GM21447 (cell line): ENCODE measurements around the gene DLGAP4.
"Not testable (repeated sequence)": the region's sequence is repeated elsewhere in the genome, so short reads cannot be mapped to it uniquely, and the experiment has no call there.

Experiments used
- ATAC-seq: cut with Tn5 transposase; IDR thresholded peaks from one replicate; pipeline ENCODE4 v1.9.1; 2021; ENCODE audit not compliant: unreplicated experiment

Gene DLGAP4

DNA sequence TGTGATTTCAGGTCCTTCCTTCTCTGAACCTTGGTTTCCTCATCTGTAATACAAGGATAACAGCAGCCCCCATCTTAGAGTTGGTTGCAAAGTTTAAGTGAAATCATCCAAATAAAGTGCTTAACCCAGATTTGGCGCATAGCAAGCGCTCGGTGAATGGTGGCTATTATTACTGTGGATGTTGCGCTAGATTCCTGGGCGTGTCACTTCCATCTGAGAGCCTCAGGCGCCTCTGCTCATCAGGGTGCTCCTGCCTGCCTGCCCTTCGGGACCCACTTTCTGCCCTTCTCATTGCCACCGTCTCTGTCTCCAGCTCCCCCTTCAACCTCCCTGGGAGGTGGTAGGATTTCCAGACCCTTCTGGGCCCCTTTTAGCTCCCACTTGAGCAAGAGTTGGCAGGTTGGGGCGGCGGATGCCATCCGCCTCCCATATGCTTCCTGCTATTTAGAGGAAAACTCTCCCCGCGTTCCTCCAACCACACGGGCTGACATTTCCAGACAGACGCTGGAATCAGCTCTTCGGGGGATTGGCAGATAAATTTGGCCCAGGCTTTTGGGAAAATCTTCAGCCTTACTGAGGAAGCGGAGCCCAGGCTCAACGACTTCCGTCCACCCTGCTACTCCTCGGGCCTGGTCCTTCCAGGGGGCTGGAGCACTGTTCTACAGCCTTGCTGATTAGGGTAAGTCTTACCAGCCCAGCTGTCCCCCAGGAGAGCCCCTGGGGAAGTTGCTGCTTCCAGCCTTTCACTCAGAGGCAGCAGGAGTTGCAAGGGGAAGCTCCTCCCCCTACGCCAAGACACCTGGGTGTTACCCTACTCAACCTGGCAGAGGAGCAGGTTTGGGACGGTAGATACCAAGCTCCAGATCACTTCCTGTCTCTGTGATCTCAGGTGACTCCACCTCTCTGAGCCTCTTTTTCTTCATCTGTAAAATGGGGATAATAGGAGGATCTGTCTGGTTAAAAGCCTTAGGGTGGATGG lies 71.5 kb downstream of the DLGAP4 start:
- no peak for ATAC-seq

DNA sequence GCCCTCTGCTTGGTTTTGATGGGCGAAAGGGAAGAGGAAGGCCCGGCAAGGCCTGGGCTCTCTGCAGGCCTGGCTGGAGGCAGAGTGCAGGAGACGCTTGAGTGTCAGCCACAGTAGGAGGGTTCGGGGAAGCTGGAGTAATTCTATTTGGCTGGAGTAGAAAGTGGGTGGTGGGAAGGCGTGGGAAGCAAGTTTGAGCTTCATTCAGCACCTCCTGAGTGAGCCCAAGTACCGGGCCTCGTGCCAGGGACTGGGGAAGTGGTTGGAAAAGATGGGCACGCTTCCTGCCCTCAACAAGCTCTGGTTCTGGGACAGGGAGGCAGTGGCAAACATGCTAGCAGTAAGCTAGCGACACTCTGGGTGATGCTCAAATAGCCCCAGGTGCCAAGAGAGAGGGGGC lies 72.5 kb downstream of the DLGAP4 start:
- no peak for ATAC-seq

DNA sequence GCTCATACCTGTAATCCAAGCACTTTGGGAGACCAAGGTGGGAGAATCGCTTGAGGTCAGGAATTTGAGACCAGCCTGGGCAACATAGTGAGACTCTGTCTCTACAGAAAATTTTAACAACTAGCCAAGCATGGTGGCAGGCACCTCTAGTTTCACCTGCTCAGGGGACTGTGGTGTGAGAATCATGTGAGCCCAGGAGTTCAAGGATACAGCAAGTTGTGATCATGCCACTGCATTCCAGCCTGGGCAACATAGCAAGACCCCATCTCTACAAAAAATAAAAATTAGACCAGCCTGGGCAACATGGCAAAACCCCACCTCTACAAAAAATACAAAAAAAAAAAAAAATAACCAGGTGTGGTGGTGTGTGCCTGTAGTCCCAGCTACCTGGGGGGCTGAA lies 73.8 kb downstream of the DLGAP4 start:
- not testable (repeated sequence) for ATAC-seq

DNA sequence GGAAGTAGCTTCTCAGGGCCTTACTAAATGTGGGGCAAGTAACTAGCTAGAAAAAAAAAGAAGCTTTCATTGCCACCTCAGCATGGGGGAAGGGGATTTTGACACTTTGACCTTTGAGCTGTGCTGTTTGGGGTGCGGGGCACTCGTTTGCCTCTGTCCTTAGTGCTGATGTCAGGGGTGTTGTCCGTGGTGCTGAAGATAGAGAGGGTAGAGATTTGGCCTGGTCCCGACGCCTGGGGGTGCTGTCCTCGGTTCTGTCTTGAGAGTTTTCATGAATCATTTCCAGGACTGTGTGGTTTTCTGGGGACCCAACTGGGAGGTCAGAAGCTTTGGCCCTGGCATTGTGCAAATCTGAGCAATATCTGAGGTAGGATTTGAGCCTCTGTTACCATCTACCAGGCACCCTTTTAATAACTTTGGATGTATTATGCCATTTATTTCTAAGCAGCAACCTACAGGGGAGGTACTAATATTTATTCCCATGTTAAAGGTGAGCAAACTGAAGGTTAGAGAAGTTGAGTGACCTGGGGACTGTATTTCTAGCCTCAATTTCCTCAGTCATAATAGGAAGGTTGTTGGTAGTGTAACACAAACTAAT lies 78.0 kb downstream of the DLGAP4 start:
- ATAC-seq = no peak

DNA sequence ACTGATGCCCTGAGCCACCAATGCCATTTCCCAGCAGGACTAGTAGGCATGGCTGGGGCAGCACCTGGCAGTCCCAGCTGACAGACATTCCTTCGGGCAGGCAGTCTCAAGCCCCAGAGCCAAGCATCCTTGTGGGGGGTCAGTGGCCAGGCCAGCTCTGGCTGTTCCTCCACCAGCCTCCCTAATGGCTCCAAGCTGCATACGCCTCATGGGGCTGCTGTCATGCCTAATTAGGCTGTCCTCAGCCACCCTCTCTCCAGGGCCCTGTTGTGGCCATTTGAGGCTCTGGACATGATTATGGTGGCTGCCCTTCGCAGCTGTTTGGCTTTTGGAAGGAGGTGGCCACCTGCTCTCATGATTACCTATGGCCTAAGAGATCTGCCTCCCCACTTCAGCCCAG lies 79.4 kb downstream of the DLGAP4 start:
- no peak for ATAC-seq

DNA sequence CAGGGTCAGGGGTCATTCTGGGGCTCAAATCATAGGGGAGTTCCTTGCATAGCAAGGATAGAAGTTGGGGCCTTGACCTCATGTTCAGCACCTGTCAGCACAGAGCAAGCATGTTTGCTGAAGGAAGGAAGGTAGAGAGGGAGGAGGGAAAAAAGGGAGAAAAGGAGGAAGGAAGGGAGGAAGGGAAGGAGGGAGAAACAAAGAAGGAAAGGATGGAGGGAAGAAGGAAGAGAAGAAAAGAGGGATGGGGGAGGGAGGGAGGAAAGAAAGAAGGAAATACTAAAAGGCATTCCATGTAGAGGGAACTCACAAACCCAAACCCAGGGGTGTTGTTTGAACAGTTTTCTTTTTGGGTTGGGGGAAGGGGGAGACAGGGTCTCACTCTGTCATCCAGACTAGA lies 80.1 kb downstream of the DLGAP4 start:
- no peak for ATAC-seq

DNA sequence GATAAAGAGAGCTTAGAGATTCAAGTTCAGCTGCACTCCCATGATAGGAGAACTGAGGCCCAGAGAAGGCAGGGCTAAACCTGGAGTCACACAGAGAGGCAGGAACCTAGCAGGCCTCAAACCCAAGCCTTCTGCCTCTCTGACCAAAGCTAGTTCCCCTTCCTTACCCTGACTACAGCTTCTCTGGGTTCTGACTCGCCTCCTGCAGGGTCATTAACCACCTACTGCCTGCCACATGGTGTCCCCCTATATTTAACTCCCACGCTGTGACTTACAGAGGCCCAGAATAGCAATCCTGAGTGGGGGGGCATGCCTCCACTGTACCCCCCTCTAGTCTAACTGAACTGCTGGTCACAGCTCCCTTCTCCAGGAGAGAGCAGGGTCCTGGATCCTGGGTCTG lies 84.1 kb downstream of the DLGAP4 start:
- no peak for ATAC-seq

DNA sequence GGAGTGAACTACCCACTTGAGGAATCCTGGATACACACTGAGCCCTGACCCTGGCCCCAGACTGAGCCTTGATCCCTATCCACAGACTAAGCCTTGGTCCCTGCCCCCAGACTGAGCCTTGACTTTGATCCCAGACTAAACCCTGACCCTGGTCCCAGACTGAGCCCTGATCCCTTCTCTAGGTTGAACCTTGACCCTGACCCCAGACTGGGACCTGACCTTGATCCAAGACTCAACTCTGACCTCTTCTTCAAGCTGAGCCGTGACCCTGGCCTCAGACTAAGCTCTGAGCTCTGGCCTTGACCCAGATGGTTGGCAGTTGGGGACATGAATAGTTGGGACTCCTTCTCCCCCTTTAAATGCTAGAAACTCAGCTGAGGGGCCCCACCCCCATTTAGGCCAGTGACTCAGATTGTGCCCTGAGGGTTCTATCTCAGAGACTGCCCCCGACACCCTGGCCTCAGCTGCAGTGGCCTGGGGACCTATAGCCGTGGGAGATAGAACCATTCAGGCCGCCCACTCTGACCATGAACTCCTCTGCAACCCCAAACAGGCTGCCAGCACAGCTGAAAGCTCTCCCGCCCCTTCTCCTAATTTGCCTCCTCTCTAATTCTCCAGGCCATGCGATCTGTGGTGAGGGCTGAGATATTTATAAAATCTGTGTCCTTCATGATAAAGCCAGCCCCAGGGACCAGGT lies 84.7 kb downstream of the DLGAP4 start:
- ATAC-seq = no peak

DNA sequence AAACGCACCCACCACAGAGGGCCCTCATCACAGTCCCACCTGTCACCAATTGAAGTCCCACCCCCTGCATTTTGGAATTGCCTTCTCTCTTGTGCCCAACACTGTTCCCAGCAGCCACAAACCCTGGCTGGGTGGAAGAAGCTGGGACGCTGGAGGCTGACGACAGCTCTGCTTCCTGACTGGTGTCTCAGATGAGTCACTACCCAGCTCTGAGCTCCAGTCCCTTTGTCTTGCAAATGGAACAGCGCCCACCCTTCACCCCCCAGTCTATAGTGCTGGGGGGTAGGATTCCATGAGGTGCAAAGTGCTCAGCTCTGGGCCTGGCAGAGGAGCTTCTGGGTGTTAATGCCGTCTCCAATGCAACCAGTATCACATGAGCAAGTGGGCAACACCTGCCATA lies 85.3 kb downstream of the DLGAP4 start:
- ATAC-seq = no peak

DNA sequence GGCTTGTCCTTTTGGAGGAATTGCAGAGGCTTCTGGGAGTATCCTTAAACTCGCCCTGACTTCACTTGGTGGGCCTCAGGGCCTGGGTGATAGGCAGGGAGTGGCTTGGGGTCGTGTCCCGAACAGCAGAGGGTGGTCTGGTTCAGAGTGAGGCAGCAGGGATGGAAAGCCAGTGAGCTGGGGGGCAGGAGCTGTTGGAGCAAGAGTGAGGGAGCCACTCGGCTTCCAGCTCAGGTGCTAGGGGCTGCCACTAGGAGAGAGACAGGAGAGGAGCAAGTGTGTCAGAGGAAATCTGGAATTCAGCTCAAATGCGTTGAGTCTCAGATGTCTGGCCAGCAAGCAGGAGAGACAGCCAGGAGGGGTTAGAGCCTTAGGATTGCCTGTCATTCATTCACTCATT lies 85.8 kb downstream of the DLGAP4 start:
- no peak for ATAC-seq

DNA sequence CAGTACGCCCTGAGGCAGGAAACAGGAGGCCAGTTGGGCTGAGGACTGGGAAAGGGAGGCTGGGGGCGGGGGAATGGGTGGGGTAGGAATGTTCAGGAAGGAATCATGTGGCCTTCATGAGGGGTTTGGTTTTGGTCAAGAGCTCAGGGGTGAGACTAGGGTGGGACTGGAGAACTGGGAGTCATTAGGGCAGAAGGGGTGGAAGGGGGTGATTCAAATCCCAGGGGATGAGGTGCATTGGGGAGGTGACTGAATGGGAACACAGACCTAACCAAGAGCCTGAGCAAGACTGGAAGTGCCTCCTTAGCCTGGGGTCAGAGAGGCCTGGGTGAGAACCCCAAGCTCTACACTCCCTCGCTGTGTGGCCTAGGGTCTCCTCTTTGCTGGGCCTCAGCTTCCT lies 86.8 kb downstream of the DLGAP4 start:
- no peak for ATAC-seq

DNA sequence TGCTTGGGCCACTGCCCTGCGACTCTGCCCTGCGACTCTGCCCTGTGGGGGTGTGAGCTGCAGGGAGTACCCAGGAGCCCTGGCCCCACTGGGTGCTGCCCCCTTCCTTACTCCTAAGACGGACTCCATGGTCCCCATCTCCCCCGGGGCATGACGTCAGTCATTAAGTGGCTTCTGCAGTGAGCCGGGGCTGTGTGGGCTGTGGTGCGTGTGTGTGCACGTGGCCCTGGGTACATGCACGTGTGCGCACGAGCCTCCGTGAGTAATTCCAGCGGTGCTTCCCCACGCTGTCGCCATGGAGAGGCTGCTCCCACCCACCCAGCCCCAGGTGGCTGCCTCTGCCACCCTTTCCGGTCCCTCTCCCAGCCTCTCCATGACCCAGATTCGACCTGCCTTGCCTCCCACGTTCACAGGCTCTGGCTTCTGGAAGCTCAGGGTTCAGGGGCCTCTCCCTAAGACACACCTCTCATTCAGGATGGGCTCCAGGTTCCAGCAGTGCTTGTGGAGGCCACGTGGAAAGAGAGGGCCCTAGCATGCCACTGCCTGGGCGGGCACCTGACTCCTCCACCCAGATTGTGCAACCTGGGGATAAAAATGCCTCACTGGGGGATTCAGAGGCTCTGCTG lies 88.3 kb downstream of the DLGAP4 start:
- no peak for ATAC-seq

DNA sequence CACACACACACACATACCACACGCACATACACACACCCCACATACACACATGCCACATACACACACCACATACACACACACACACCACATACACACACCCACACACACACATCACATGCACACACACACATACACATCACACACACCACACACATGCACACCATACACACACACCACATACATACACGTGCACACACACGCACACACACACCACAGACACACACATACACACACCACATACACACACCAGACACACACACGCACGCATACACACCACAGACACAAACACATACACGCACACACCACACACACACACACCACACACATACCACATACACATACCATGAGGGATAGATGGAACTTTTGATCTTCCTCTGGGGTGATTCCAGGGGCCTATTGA lies 90.2 kb downstream of the DLGAP4 start:
- ATAC-seq = no peak

DNA sequence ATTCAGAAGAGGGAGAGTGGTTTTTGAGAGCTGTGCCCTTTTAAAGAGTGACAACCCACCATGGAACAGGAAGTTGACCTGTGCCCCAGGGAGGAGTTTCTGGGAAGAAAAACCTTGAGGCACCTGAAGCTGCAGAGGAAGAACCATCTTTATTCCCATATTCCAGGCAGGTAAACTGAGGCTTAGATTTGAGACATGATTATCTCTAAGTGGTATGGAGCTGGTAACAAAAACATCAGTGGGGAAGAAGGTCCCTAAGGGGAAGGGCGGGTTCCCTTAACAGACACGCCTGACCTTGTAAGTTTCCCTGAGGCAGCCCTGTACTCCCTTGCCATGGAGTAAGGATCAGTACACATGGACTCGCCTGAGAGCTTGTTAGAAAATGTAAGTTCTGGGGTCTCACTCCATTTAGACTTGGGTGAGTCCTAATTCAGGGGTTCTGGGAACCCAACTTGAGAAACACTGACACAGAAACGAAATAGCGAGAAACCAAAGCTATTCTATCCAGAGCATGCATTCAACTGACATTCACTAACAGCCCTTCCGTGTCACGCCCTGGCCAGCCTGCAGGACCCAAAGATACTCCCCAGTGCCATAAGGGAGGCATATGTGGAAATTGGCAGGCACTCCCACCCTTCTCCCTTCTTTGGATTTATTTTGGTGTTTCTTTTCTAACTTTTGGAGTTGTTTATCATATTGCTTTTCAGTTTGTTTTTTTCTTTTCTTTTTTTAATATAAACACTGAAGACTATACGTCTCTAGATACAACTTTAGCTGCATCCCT lies 90.9 kb downstream of the DLGAP4 start:
- ATAC-seq = no peak

DNA sequence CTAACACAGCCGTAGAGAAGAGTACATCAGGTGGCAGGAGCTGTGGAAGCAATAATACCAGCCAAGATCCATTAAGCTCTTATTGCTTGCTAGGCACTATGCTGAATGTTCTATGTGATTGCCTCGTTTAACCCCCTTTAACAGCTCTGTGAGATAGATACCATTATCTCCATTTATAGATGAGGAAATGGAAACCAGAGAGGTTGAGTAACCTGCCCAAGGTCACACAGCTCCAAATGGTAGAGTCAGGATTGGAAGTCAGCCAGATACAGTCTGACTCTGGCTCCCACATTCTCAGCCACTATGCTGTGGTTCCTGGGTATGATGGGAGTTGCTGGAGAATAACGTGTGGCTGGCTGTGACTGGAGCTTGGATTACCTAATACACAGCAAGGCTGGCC lies 92.4 kb downstream of the DLGAP4 start:
- ATAC-seq = no peak

DNA sequence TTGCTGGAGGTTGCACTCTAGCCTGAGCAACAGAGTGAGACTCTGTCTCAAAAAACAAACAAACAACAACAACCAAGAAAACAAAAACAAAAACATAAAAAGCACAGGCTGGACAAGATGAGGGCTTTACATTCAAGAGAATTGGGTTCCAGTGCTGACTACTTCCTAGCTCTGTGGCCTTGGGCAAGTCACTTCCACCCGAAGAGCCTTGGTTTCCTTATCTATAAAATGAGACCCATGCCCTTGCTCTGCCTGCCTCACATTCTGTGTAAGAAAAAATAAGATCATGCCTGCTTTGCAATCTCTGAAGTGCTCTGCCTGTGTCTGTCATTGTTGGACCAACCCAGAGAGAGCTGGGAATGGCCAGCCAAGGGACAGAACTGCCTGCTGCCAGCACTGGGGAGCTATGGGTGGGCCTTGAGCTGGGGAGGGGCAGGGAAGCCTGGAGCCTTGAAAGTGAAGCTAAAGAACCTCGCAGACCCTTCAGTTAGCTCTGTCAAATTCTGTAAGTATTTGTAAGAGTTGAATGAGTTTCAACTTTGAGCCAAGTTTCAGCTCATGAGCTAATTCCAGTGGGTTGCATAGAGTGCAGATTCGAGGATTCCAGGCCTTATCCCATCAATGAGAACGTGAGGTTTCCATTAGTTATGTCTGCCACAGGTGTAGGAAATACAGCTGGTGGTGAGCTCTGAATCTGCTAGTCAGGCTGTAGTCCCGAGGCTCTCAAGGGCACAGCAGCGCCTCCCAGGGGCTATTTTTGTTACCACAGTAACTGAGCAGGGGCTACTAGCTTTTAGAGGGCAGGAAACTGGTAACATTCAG lies 93.2 kb downstream of the DLGAP4 start:
- ATAC-seq = no peak

DNA sequence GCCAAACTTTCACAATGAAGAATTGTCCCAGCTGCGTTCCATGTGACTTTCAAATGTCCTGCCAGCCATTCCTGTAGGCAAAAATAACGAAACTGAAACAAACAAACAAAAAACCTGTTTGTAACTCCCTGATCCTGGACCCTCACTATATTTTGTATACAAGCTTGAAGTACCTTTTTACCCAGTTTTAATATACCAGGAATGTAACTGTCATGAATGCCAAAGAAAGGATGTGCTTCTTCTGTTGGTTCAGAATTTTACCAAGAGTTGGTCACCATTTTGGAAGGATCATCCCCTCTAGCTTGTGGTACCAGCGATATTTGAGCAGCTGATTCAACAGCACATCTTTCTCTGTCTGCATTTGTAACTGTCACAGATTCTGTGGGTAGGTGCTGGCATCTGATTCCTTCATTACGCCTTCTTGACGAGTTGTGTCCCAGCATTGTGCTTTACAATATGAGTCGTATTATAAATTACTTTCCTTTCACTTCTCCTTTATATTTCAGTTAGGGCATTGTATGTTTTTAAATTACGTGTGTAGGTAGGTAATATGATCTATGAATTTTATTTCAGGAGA lies 93.9 kb downstream of the DLGAP4 start:
- no peak for ATAC-seq

DNA sequence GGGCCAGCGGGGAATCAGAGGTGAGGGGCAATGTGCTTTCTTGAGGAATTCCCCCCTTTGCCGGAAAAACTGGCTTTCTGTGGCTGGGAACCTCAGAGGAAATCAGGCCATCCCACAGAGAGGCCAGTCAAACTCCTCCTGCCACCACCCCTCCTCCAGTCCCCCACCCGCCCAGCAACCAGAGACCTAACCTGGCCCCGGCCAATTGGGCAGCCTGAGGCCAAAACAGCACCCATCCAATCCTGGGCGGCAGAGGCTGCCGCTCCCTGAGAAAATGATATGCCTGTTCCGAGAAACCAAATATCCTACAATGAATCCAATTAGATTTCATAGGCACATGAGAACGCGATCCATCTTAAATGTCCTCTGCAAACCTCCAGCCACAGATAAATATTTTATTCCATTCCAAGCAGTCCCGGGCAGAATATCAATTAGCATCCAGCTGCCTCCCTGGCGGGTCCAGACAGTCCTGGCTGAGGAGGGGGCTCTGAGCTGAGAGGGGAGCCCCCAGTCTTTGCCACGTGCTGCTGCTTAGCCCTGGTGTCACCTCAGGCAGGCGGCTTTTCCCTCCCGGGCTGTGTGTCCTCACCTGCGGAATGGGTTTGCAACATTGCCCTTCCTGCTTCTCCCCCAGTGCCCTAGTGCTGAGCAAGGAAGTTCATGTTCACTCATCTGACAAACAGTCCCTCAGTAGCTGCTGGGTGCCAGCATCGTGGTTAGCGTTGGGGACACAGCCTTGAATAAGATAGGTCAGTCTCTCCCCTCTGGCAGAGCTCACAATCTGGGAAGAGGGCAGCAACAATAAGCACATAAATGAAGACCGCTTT lies 95.0 kb downstream of the DLGAP4 start:
- no peak for ATAC-seq

DNA sequence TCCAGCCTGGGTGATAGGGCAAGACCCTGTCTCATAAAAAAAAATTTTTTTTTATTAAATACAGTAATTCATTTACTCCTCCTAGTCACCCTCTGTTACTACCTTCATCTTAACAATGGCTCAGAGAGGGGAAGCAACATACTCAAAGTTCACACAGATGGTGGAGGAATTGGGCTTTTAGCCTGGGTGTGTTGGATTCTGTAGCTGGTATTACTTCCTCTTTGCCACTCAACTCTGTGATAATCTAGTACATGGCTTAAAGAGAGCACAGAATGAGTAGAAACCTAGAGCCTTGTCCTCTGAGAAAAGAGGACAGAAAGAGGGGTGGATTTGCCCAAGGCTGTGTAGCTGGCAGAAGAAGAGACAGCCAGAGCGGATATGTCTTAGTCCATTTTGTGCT lies 96.6 kb downstream of the DLGAP4 start:
- no peak for ATAC-seq
